Keratinocyte (primary cell): Measurements from ENCODE around the gene ZNF665. TPM values are rescaled to one million over a fixed set of nuclear protein-coding genes. Genes with fewer than 3 reads are reported as not detected.
"Not testable (repeated sequence)": the region's sequence is repeated elsewhere in the genome, so short reads cannot be mapped to it uniquely, and the experiment has no call there.

Experiments used
- DNase-seq: peaks from one replicate; pipeline ENCODE4 v3.0.0-alpha.2; 2011; ENCODE audit warnings: low read depth, missing footprints, low spot score
- FAIRE-seq: peaks from 2 replicates; lab custom pipeline; 2011; peaks lifted over from hg19 to GRCh38; lab: Jason Lieb, UNC
- H2AFZ ChIP-seq: 2 replicates; pipeline ENCODE4 v1.6.0; 2012; ENCODE audit warnings: low read length, control low read depth, inconsistent platforms; ENCODE audit not compliant: control insufficient read depth
- H3K27ac ChIP-seq: 2 replicates; pipeline ENCODE4 v1.5.1; 2011; ENCODE audit warnings: low read length; ENCODE audit not compliant: control insufficient read depth, insufficient read depth
- H3K27me3 ChIP-seq: 3 replicates; pipeline ENCODE4 v1.6.0; 2011; ENCODE audit warnings: low read length; ENCODE audit not compliant: control insufficient read depth, insufficient read depth; ENCODE audit errors: extremely low read depth
- H3K36me3 ChIP-seq, 2 experiments: 2 replicates in 1 of 2; 3 replicates in 1 of 2; pipeline ENCODE4 v1.5.1; 2011; ENCODE audit warnings: low read length in 2 of 2, mild to moderate bottlenecking in 1 of 2; ENCODE audit not compliant: control insufficient read depth in 2 of 2, insufficient read depth in 2 of 2; ENCODE audit errors: extremely low read depth in 1 of 2
- H3K4me1 ChIP-seq: 3 replicates; pipeline ENCODE4 v1.5.1; 2011; ENCODE audit warnings: low read length; ENCODE audit not compliant: control insufficient read depth, insufficient read depth; ENCODE audit errors: extremely low read depth
- H3K4me2 ChIP-seq: 3 replicates; pipeline ENCODE4 v1.6.0; 2011; ENCODE audit warnings: low read depth, low read length; ENCODE audit not compliant: control insufficient read depth, insufficient read depth; ENCODE audit errors: extremely low read depth
- H3K4me3 ChIP-seq, 3 experiments: fragments of 200-600 bp in 1 of 3; sonication (generic) in 1 of 3; 2 replicates in 2 of 3; 3 replicates in 1 of 3; pipeline ENCODE4 v1.5.1; 2011 to 2016; ENCODE audit warnings: low read length in 3 of 3, mild to moderate bottlenecking in 3 of 3, control low read depth in 2 of 3, inconsistent platforms in 1 of 3, low read depth in 1 of 3, mixed read lengths in 1 of 3, mixed run types in 1 of 3, moderate library complexity in 1 of 3; ENCODE audit not compliant: control insufficient read depth in 2 of 3, insufficient read depth in 2 of 3; ENCODE audit errors: extremely low read depth in 1 of 3
- H3K79me2 ChIP-seq: 2 replicates; pipeline ENCODE4 v1.6.0; 2012; ENCODE audit warnings: low read length; ENCODE audit not compliant: control insufficient read depth, insufficient read depth
- H3K9ac ChIP-seq: 3 replicates; pipeline ENCODE4 v1.6.0; 2011; ENCODE audit warnings: low read length; ENCODE audit not compliant: control insufficient read depth, insufficient read depth; ENCODE audit errors: extremely low read depth
- H3K9me1 ChIP-seq: 3 replicates; pipeline ENCODE4 v1.6.0; 2011; ENCODE audit warnings: low read length; ENCODE audit not compliant: control insufficient read depth, insufficient read depth; ENCODE audit errors: extremely low read depth
- H3K9me3 ChIP-seq: 2 replicates; pipeline ENCODE4 v1.5.1; 2012; ENCODE audit warnings: low read depth, low read length; ENCODE audit not compliant: control insufficient read depth
- H4K20me1 ChIP-seq: 3 replicates; pipeline ENCODE4 v1.6.0; 2011; ENCODE audit warnings: low read length; ENCODE audit not compliant: control insufficient read depth, insufficient read depth; ENCODE audit errors: extremely low read depth
- CTCF ChIP-seq, 3 experiments: IDR thresholded peaks in 1 of 3; conservative IDR thresholded peaks in 1 of 3; optimal IDR thresholded peaks in 1 of 3; 2 replicates in 2 of 3; 3 replicates in 1 of 3; pipeline versions ENCODE3 to v1.5.1; 2011; ENCODE audit warnings: low read length in 3 of 3, mild to moderate bottlenecking in 3 of 3, moderate library complexity in 2 of 3, control low read depth in 1 of 3, inconsistent platforms in 1 of 3; ENCODE audit not compliant: insufficient read depth in 2 of 3; ENCODE audit errors: extremely low read depth in 1 of 3
- EZH2 ChIP-seq: IDR thresholded peaks from one replicate; pipeline ENCODE4 v1.6.1; 2012; ENCODE audit warnings: inconsistent platforms, mild to moderate bottlenecking, low read length, moderate library complexity
- dilution Hi-C: fragments of 300-500 bp; cut with MboI; formaldehyde crosslinking; loops from one replicate; pipeline ENCODE4 v1.7.0; 2020; ENCODE audit warnings: low sequenced_read_pairs; ENCODE audit not compliant: extremely low pct_ligation_motif_present
- polyA plus RNA-seq, 5 experiments: library from polyadenylated mRNA; depleted of rRNA in 3 of 5; stranded (reverse) in 3 of 5; stranded (forward) in 1 of 5; unstranded in 1 of 5; fragments of >200 nt; gene quantifications; 1 replicate in 1 of 5; 2 replicates in 3 of 5; 3 replicates in 1 of 5; pipeline versions ENCODE4 v1.2.1 to v1.2.3, GENCODE V29; 2011 to 2012; ENCODE audit warnings: missing spikeins in 2 of 5, low read depth in 1 of 5, low replicate concordance in 1 of 5

The ZNF665 gene
- polyA plus RNA-seq, 1 donor (not counting 4 experiments of a cell fraction or from before 2014, with no cell fraction given): 2.7 TPM

- H3K9me3 ChIP-seq: peaks cover 5% of the 10 kb centered on the region
- dilution Hi-C loops: no loop called here
- FAIRE-seq (no peak), DNase-seq (no peak)
- H3K4me3 ChIP-seq: peak overlapping the region in 2 of 3 experiments; percentile 1 to 88
- H3K27ac ChIP-seq: no peak overlapping the region
- no peak for TF ChIP-seq CTCF (optimal IDR thresholded peaks at IDR 0.05 in 1 of 3, IDR thresholded peaks at IDR 0.05 in 1 of 3, conservative IDR thresholded peaks at IDR 0.05 in 1 of 3; ENCODE audit: extremely low read depth in 1 of 3, insufficient read depth in 2 of 3, low read length in 3 of 3)
- no peak for TF ChIP-seq EZH2
- peak overlapping the region; percentile 18 for H3K4me2 ChIP-seq
- H3K4me1 ChIP-seq: peaks cover 3% of the 10 kb centered on the region
- H3K9ac ChIP-seq: no peak overlapping the region
- H2AFZ ChIP-seq: peak overlapping the region; percentile 6
- no peaks in the 10 kb centered on the region for H4K20me1 ChIP-seq
- H3K36me3 ChIP-seq: peaks cover 0 to 3% of the 10 kb centered on the region in 2 experiments
- H3K9me1 ChIP-seq: no peaks in the 10 kb centered on the region
- H3K79me2 ChIP-seq: no peaks in the 10 kb centered on the region
- H3K27me3 ChIP-seq: no peaks in the 10 kb centered on the region
These were observed 521 bp upstream of the ZNF665 start for GRCh38 chr19:53193535-53194222.

GRCh38 chr19:53190253-53190652, 2.9 kb downstream of the ZNF665 start:
- Histone ChIP-seq H3K9me3 (peaks cover 2% of the 10 kb centered on the region), H3K9me1 (no peaks in the 10 kb centered on the region), H3K9ac (no peak overlapping the region), H3K4me1 (no peaks in the 10 kb centered on the region), H3K4me3 (no peak overlapping the region), H3K36me3 (peaks cover 0 to 3% of the 10 kb centered on the region in 2 experiments), H4K20me1 (no peaks in the 10 kb centered on the region), H3K79me2 (no peaks in the 10 kb centered on the region), H3K27me3 (no peaks in the 10 kb centered on the region), H3K27ac (no peak overlapping the region), H2AFZ (no peak overlapping the region), H3K4me2 (no peak overlapping the region)
- TF ChIP-seq EZH2: no peak
- no peak for TF ChIP-seq CTCF (optimal IDR thresholded peaks at IDR 0.05 in 1 of 3, IDR thresholded peaks at IDR 0.05 in 1 of 3, conservative IDR thresholded peaks at IDR 0.05 in 1 of 3; ENCODE audit: extremely low read depth in 1 of 3, insufficient read depth in 2 of 3, low read length in 3 of 3)
- dilution Hi-C loops: no loop called here
- FAIRE-seq (no peak), DNase-seq (no peak)

GRCh38 chr19:53189691-53190198, 3.4 kb downstream of the ZNF665 start:
- H3K9me1 ChIP-seq, H3K9ac ChIP-seq, H3K4me1 ChIP-seq, H3K4me3 ChIP-seq, H3K9me3 ChIP-seq, H4K20me1 ChIP-seq, dilution Hi-C loops, H3K36me3 ChIP-seq, H3K4me2 ChIP-seq, H2AFZ ChIP-seq, DNase-seq, H3K27ac ChIP-seq, H3K27me3 ChIP-seq, H3K79me2 ChIP-seq, FAIRE-seq: not testable (repeated sequence)
